K562 (cell line): ENCODE measurements around the gene TBC1D32. TPM values are rescaled to one million over a fixed set of nuclear protein-coding genes. Genes with fewer than 3 reads are reported as not detected.

Experiments used
- FIP1L1 ChIP-seq: fragments of 200-400 bp; formaldehyde crosslinking; IDR thresholded peaks from 2 replicates; pipeline ENCODE4 v1.6.1; 2018; ENCODE audit warnings: mild to moderate bottlenecking, low read depth, low read length; ENCODE audit not compliant: poor library complexity, severe bottlenecking
- KLF1 ChIP-seq: fragments of 450-650 bp; IDR thresholded peaks from 2 replicates; pipeline ENCODE4 v1.6.1; 2016; ENCODE audit warnings: missing genetic modification characterization, missing compliant biosample characterization
- NRF1 ChIP-seq, 2 experiments: fragments of 450-650 bp; IDR thresholded peaks in 1 of 2; conservative IDR thresholded peaks in 1 of 2; 2 replicates each; pipeline ENCODE4 v1.6.1; 2014; ENCODE audit warnings: mild to moderate bottlenecking in 2 of 2
- TAF1 ChIP-seq: IDR thresholded peaks from 2 replicates; pipeline ENCODE4 v1.6.1; 2011; ENCODE audit warnings: mild to moderate bottlenecking, low read length, moderate library complexity; ENCODE audit not compliant: insufficient read depth, control insufficient read depth, severe bottlenecking; ENCODE audit errors: extremely low read depth
- ZBTB1 ChIP-seq: sonication (generic); formaldehyde crosslinking; IDR thresholded peaks from 2 replicates; pipeline ENCODE4 v1.8.1; 2023; ENCODE audit warnings: missing genetic modification reagents, low read depth, mild to moderate bottlenecking, borderline replicate concordance
- ZKSCAN8 ChIP-seq: fragments of 200-800 bp; sonication (Bioruptor generic); IDR thresholded peaks from 2 replicates; pipeline ENCODE4 v1.6.1; 2016; ENCODE audit warnings: missing genetic modification characterization, missing compliant biosample characterization
- ZNF311 ChIP-seq: fragments of 250-450 bp; sonication (Bioruptor Pico); IDR thresholded peaks from 2 replicates; pipeline ENCODE4 v1.4.0; 2020; ENCODE audit warnings: mild to moderate bottlenecking, moderate library complexity
- polyA plus RNA-seq, 8 experiments: library from polyadenylated mRNA; depleted of rRNA in 4 of 8; stranded (reverse) in 5 of 8; unstranded in 3 of 8; fragments of >200 nt; fragmentation: Nextera tagmentation in 2 of 8; fragmentation: Illumina TruSeq in 1 of 8; extraction: Ambion mirVana in 2 of 8; extraction: Trizol in 1 of 8; gene quantifications; 2 replicates each; pipeline versions ENCODE4 v1.2.1 to v1.2.3, GENCODE V29; 2011 to 2014; ENCODE audit warnings: inconsistent platforms in 1 of 8, missing spikeins in 1 of 8
- total RNA-seq, 7 experiments: library from RNA; depleted of rRNA in 6 of 7; stranded (reverse); fragments of >200 nt in 6 of 7; fragmentation: Illumina TruSeq in 2 of 7; extraction: Trizol in 2 of 7; gene quantifications; 2 replicates each; pipeline versions ENCODE4 v1.2.1 to v1.2.3, GENCODE V29; 2011 to 2021; ENCODE audit warnings: low replicate concordance in 1 of 7
- TF ChIP-seq, protein P1 (sequence below): fragments of 450-650 bp; IDR thresholded peaks from 2 replicates; pipeline ENCODE4 v1.6.1; 2016; ENCODE audit warnings: mild to moderate bottlenecking, moderate library complexity
- TF ChIP-seq, protein P2 (sequence below): fragments of 250-450 bp; sonication (Bioruptor Pico); IDR thresholded peaks from 2 replicates; pipeline ENCODE4 v1.8.0; 2021; ENCODE audit warnings: borderline replicate concordance, mild to moderate bottlenecking, moderate library complexity; ENCODE audit not compliant: poor library complexity, severe bottlenecking
- TF ChIP-seq, protein P3 (sequence below): fragments of 450-650 bp; IDR thresholded peaks from 2 replicates; pipeline ENCODE4 v1.7.1; 2018; ENCODE audit warnings: mild to moderate bottlenecking, low read depth; ENCODE audit not compliant: partially characterized antibody
- TF ChIP-seq, protein P4 (sequence below): fragments of 250-450 bp; sonication (Bioruptor Pico); IDR thresholded peaks from 2 replicates; pipeline ENCODE4 v1.6.1; 2021; ENCODE audit warnings: mild to moderate bottlenecking

TBC1D32 gene
- total and polyA plus RNA-seq, 9 of the 15 experiments (the other 6 are each of a cell fraction or from before 2014, with no cell fraction given), result 2.5 to 9.6 (median 3.9) TPM

DNA sequence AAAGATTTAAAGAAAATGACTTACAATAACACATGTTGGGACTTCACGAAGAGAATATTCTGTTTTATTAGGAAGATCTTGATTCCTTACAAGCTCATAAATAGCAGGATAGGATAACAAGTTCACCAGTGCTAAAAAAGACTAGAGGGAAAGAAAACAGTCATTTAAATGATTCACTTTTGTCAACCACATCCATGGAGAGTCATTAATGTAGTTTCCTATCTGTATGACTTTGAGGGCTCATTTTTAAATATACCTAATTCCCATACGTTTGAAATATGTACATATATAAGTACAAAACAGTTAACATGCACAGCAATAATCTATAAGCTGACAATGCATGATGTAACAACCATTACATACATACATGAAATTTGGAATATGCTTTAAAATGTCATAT lies 111.1 kb downstream of the TBC1D32 start (continued):
- TF ChIP-seq, protein P1, sequence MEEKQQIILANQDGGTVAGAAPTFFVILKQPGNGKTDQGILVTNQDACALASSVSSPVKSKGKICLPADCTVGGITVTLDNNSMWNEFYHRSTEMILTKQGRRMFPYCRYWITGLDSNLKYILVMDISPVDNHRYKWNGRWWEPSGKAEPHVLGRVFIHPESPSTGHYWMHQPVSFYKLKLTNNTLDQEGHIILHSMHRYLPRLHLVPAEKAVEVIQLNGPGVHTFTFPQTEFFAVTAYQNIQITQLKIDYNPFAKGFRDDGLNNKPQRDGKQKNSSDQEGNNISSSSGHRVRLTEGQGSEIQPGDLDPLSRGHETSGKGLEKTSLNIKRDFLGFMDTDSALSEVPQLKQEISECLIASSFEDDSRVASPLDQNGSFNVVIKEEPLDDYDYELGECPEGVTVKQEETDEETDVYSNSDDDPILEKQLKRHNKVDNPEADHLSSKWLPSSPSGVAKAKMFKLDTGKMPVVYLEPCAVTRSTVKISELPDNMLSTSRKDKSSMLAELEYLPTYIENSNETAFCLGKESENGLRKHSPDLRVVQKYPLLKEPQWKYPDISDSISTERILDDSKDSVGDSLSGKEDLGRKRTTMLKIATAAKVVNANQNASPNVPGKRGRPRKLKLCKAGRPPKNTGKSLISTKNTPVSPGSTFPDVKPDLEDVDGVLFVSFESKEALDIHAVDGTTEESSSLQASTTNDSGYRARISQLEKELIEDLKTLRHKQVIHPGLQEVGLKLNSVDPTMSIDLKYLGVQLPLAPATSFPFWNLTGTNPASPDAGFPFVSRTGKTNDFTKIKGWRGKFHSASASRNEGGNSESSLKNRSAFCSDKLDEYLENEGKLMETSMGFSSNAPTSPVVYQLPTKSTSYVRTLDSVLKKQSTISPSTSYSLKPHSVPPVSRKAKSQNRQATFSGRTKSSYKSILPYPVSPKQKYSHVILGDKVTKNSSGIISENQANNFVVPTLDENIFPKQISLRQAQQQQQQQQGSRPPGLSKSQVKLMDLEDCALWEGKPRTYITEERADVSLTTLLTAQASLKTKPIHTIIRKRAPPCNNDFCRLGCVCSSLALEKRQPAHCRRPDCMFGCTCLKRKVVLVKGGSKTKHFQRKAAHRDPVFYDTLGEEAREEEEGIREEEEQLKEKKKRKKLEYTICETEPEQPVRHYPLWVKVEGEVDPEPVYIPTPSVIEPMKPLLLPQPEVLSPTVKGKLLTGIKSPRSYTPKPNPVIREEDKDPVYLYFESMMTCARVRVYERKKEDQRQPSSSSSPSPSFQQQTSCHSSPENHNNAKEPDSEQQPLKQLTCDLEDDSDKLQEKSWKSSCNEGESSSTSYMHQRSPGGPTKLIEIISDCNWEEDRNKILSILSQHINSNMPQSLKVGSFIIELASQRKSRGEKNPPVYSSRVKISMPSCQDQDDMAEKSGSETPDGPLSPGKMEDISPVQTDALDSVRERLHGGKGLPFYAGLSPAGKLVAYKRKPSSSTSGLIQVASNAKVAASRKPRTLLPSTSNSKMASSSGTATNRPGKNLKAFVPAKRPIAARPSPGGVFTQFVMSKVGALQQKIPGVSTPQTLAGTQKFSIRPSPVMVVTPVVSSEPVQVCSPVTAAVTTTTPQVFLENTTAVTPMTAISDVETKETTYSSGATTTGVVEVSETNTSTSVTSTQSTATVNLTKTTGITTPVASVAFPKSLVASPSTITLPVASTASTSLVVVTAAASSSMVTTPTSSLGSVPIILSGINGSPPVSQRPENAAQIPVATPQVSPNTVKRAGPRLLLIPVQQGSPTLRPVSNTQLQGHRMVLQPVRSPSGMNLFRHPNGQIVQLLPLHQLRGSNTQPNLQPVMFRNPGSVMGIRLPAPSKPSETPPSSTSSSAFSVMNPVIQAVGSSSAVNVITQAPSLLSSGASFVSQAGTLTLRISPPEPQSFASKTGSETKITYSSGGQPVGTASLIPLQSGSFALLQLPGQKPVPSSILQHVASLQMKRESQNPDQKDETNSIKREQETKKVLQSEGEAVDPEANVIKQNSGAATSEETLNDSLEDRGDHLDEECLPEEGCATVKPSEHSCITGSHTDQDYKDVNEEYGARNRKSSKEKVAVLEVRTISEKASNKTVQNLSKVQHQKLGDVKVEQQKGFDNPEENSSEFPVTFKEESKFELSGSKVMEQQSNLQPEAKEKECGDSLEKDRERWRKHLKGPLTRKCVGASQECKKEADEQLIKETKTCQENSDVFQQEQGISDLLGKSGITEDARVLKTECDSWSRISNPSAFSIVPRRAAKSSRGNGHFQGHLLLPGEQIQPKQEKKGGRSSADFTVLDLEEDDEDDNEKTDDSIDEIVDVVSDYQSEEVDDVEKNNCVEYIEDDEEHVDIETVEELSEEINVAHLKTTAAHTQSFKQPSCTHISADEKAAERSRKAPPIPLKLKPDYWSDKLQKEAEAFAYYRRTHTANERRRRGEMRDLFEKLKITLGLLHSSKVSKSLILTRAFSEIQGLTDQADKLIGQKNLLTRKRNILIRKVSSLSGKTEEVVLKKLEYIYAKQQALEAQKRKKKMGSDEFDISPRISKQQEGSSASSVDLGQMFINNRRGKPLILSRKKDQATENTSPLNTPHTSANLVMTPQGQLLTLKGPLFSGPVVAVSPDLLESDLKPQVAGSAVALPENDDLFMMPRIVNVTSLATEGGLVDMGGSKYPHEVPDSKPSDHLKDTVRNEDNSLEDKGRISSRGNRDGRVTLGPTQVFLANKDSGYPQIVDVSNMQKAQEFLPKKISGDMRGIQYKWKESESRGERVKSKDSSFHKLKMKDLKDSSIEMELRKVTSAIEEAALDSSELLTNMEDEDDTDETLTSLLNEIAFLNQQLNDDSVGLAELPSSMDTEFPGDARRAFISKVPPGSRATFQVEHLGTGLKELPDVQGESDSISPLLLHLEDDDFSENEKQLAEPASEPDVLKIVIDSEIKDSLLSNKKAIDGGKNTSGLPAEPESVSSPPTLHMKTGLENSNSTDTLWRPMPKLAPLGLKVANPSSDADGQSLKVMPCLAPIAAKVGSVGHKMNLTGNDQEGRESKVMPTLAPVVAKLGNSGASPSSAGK, result no peak
- TF ChIP-seq ZBTB1 (CRISPR knock-in tag) (no peak), KLF1 (tag) (no peak), NRF1 (conservative IDR thresholded peaks at IDR 0.05 in 1 of 2, IDR thresholded peaks at IDR 0.05 in 1 of 2) (no peak), FIP1L1 (no peak), TAF1 (no peak), ZKSCAN8 (CRISPR knock-in tag) (no peak), ZNF311 (no peak)
- TF ChIP-seq, protein P2, sequence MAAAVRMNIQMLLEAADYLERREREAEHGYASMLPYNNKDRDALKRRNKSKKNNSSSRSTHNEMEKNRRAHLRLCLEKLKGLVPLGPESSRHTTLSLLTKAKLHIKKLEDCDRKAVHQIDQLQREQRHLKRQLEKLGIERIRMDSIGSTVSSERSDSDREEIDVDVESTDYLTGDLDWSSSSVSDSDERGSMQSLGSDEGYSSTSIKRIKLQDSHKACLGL (CRISPR knock-in tag), result no peak
- TF ChIP-seq, protein P3, sequence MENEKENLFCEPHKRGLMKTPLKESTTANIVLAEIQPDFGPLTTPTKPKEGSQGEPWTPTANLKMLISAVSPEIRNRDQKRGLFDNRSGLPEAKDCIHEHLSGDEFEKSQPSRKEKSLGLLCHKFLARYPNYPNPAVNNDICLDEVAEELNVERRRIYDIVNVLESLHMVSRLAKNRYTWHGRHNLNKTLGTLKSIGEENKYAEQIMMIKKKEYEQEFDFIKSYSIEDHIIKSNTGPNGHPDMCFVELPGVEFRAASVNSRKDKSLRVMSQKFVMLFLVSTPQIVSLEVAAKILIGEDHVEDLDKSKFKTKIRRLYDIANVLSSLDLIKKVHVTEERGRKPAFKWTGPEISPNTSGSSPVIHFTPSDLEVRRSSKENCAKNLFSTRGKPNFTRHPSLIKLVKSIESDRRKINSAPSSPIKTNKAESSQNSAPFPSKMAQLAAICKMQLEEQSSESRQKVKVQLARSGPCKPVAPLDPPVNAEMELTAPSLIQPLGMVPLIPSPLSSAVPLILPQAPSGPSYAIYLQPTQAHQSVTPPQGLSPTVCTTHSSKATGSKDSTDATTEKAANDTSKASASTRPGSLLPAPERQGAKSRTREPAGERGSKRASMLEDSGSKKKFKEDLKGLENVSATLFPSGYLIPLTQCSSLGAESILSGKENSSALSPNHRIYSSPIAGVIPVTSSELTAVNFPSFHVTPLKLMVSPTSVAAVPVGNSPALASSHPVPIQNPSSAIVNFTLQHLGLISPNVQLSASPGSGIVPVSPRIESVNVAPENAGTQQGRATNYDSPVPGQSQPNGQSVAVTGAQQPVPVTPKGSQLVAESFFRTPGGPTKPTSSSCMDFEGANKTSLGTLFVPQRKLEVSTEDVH, result no peak
- TF ChIP-seq, protein P4, sequence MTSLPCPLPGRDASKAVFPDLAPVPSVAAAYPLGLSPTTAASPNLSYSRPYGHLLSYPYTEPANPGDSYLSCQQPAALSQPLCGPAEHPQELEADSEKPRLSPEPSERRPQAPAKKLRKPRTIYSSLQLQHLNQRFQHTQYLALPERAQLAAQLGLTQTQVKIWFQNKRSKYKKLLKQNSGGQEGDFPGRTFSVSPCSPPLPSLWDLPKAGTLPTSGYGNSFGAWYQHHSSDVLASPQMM (CRISPR knock-in tag), result no peak
- TF ChIP-seq, all 486 proteins: peak for 0
